Calu3 (cell line): ENCODE results near the gene BTBD3. TPM values are rescaled to one million over a fixed set of nuclear protein-coding genes. Genes with fewer than 3 reads are reported as not detected.

Source experiments
- BruUV-seq: library from RNA; stranded (reverse); fragments of 400-500 nt; replicated peaks from 2 replicates; lab custom pipeline; 2021; lab: Mats Ljungman, UMichigan
- CTCF ChIA-PET: fragments of 300-600 bp; sonication (Branson Sonifier 250); formaldehyde crosslinking; loops from one replicate; lab custom pipeline; 2022; ENCODE audit warnings: antibody characterized with exemption; lab: Charles Lee
- DNase-seq: peaks from one replicate; pipeline ENCODE4 v3.0.0; 2022
- H3K27ac Mint-ChIP-seq: one replicate; pipeline ENCODE4 v1.8.0; 2022; ENCODE audit warnings: mixed read lengths; ENCODE audit not compliant: unreplicated experiment
- H3K27me3 Mint-ChIP-seq: one replicate; pipeline ENCODE4 v1.8.0; 2022; ENCODE audit warnings: mixed read lengths; ENCODE audit not compliant: unreplicated experiment
- H3K36me3 Mint-ChIP-seq: one replicate; pipeline ENCODE4 v1.8.0; 2022; ENCODE audit warnings: mild to moderate bottlenecking, moderate library complexity, mixed read lengths; ENCODE audit not compliant: insufficient read depth, unreplicated experiment
- H3K4me1 Mint-ChIP-seq: one replicate; pipeline ENCODE4 v1.8.0; 2022; ENCODE audit warnings: mild to moderate bottlenecking, low read depth, mixed read lengths; ENCODE audit not compliant: unreplicated experiment
- H3K4me3 Mint-ChIP-seq: one replicate; pipeline ENCODE4 v1.8.0; 2022; ENCODE audit warnings: mild to moderate bottlenecking, low read depth, moderate library complexity, mixed read lengths; ENCODE audit not compliant: unreplicated experiment
- H3K9me3 Mint-ChIP-seq: one replicate; pipeline ENCODE4 v1.8.0; 2022; ENCODE audit warnings: low read depth, mixed read lengths; ENCODE audit not compliant: unreplicated experiment
- CTCF ChIP-seq: fragments of 200-600 bp; IDR thresholded peaks from one replicate; pipeline ENCODE4 v1.8.0; 2022; ENCODE audit warnings: antibody characterized with exemption; ENCODE audit not compliant: unreplicated experiment
- intact Hi-C: fragments of 100-400 bp; cut with micrococcal nuclease; formaldehyde crosslinking; loops from one replicate; pipeline ENCODE4 v1.10.0; 2022; ENCODE audit not compliant: unreplicated experiment
- total RNA-seq: library from RNA; stranded (reverse); gene quantifications from 2 replicates; pipeline ENCODE4 v1.2.3, GENCODE V29; 2022

The BTBD3 gene
- total RNA-seq, 1 experiment from 2014 or later: 38.2 TPM

DNA sequence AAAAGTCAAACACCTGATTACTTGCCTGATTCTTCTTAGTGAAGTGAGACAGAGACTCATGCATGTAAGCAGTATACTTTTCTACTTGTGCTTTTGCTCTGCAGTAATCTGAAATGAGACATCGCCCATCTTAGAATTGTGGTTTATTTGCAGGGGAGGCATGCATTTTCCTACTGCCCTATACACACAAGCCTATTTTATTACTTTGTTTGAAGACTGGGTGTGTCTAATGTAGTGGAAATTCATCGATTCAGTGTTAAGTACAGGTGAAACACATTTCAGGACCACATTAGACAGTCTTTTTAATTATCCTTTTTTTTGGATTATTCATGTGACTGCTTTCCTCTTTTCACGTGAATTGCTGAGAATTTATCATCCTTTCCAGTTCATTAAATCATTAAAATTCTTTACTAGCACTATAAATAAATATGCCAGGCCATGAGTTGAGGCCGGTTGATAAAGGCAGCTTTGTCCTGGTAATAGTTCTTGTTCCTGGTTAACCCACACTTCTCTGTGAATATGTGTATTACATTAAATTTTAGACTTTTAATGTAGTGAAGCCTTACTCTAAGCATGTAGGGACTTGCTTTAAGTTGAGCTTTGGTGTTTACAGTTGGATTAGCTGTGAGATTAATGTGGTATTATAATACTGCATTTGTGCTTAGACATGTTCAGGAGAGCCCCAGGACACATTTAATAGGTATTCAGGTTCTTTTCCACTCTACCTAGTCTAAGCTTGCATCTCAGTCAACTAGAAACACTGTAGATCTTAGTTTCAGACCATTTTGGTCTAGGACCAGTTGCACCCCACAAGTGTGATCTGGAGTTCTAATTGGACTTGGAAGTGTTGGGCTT lies 10.8 kb upstream of the BTBD3 start:
- BruUV-seq: no TSS peak
- H3K27ac Mint-ChIP-seq: no peak overlapping the region
- TF ChIP-seq CTCF: no peak
- no peak overlapping the region for H3K4me3 Mint-ChIP-seq
- H3K36me3 Mint-ChIP-seq: no peaks in the 10 kb centered on the region
- H3K4me1 Mint-ChIP-seq: peaks cover 23% of the 10 kb centered on the region
- no peaks in the 10 kb centered on the region for H3K9me3 Mint-ChIP-seq
- DNase-seq: no peak
- intact Hi-C loops: loop anchor here (5.0 kb wide), 1 partner anchor 230 kb away; no protein-coding TSS in a partner anchor
- H3K27me3 Mint-ChIP-seq: no peaks in the 10 kb centered on the region
- CTCF ChIA-PET: no interaction called here

DNA sequence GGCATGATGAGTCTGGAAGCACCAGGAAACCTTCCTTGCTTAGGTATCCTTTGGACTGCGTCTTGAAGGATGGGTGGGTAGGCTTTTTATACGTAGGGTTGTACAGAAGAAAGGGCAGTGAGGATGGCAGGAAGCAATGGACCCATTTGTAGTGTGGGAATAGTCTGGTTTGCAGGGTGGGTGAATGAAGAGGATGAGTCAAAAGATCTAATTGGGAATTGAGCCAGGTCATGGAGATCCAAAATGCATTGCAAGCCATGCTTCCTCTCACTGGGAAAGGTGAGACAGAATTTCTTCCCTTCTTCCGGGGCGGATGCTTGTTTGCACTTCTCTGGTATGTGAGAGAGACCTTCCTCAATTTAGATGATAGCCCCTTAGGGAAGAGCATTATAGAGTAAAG lies 10.1 kb upstream of the BTBD3 start:
- intact Hi-C loops: loop anchor here (5.0 kb wide), 1 partner anchor 230 kb away; no protein-coding TSS in a partner anchor
- BruUV-seq: no TSS peak
- CTCF ChIA-PET: no interaction called here
- H3K9me3 Mint-ChIP-seq: no peaks in the 10 kb centered on the region
- no peak for DNase-seq
- no peak for TF ChIP-seq CTCF
- no peak overlapping the region for H3K27ac Mint-ChIP-seq
- no peaks in the 10 kb centered on the region for H3K36me3 Mint-ChIP-seq
- H3K4me1 Mint-ChIP-seq: peaks cover 16% of the 10 kb centered on the region
- H3K4me3 Mint-ChIP-seq: no peak overlapping the region
- no peaks in the 10 kb centered on the region for H3K27me3 Mint-ChIP-seq

DNA sequence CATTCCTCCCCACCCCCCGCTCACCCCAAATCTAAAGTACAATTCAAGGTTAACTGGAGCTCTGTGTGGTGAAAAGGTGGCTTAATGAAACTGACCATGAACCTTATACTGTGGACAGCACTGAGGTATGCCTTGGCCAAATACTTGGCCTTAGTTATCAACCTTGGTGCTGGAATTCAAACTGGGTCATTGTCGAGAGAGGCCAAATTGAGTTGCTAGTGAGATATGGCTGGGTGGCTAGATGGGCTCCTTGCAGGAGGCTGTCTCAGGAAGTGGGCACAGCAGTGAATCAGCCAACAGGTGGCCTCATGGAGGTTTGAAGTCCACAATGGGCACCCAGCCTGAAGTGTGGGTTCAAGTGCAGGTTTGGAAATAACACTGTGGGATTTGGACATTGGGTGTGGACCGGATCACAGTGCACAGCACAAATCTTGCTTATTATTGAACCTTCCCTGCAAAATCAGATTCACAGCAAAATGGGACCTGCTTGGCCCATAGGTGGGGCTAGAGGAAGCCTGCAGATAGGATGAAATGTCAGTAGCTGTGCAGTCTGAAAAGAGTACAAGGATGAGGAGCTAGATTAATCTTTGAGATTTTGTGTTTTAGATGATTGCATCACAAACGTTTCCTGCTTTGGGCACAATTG lies 5.6 kb upstream of the BTBD3 start:
- no peaks in the 10 kb centered on the region for H3K36me3 Mint-ChIP-seq
- BruUV-seq: no TSS peak
- intact Hi-C loops: loop anchor here (10.0 kb wide), 2 partner anchors 203 to 327 kb away; no protein-coding TSS in a partner anchor
- DNase-seq: no peak
- H3K27ac Mint-ChIP-seq: no peak overlapping the region
- peaks cover 8% of the 10 kb centered on the region for H3K4me1 Mint-ChIP-seq
- no peak overlapping the region for H3K4me3 Mint-ChIP-seq
- no peak for TF ChIP-seq CTCF
- CTCF ChIA-PET: no interaction called here
- H3K9me3 Mint-ChIP-seq: no peaks in the 10 kb centered on the region
- no peaks in the 10 kb centered on the region for H3K27me3 Mint-ChIP-seq

GRCh38 chr20:11912659-11913415 lies 4.9 kb upstream of the BTBD3 start:
- CTCF ChIA-PET: no interaction called here
- Mint-ChIP-seq H3K27ac (no peak overlapping the region), H3K27me3 (no peaks in the 10 kb centered on the region), H3K9me3 (no peaks in the 10 kb centered on the region), H3K4me3 (no peak overlapping the region), H3K36me3 (no peaks in the 10 kb centered on the region), H3K4me1 (peaks cover 1% of the 10 kb centered on the region)
- no peak for DNase-seq
- no TSS peak for BruUV-seq
- intact Hi-C loops: loop anchor here (10.0 kb wide), 2 partner anchors 202 to 328 kb away; no protein-coding TSS in a partner anchor
- no peak for TF ChIP-seq CTCF
